Transverse colon (tissue), 4 donors: ENCODE data around the gene ASB1. TPM values are rescaled to one million over a fixed set of nuclear protein-coding genes. Genes with fewer than 3 reads are reported as not detected.
"Not testable (repeated sequence)": the region's sequence is repeated elsewhere in the genome, so short reads cannot be mapped to it uniquely, and the experiment has no call there.

ENCODE experiments used
- DNase-seq: peaks from one replicate; pipeline ENCODE4 v3.0.0-alpha.2; 2019
- H3K27ac ChIP-seq, 4 donors: fragments of 200-600 bp; sonication (generic); 2 replicates each; pipeline ENCODE4 v1.5.1; 2016 to 2018; ENCODE audit warnings: inconsistent platforms in 4 of 4
- H3K27me3 ChIP-seq: fragments of 200-600 bp; sonication (generic); 2 replicates; pipeline ENCODE4 v1.5.1; 2017; ENCODE audit warnings: inconsistent platforms
- H3K36me3 ChIP-seq, 4 donors: fragments of 200-600 bp; sonication (generic); 2 replicates each; pipeline ENCODE4 v1.5.1; 2017 to 2019; ENCODE audit warnings: inconsistent platforms in 4 of 4
- H3K4me1 ChIP-seq, 4 donors: fragments of 200-600 bp; sonication (generic); 2 replicates each; pipeline ENCODE4 v1.5.1; 2017 to 2020; ENCODE audit warnings: inconsistent platforms in 4 of 4
- H3K4me3 ChIP-seq, 4 donors: fragments of 200-600 bp; sonication (generic); 1 replicate in 1 of 4; 2 replicates in 3 of 4; pipeline versions ENCODE4 v1.5.1 to v1.6.1; 2017 to 2019; ENCODE audit warnings: inconsistent platforms in 4 of 4
- H3K9me3 ChIP-seq, 2 donors: fragments of 200-600 bp; sonication (generic); 2 replicates each; pipeline ENCODE4 v1.5.1; 2017 to 2019; ENCODE audit warnings: inconsistent platforms in 2 of 2
- EP300 ChIP-seq: sonication (generic); formaldehyde crosslinking; IDR thresholded peaks from one replicate; pipeline ENCODE4 v1.6.1; 2017; ENCODE audit warnings: antibody characterized with exemption, low read depth
- POLR2A ChIP-seq: fragments of 450-650 bp; IDR thresholded peaks from one replicate; pipeline ENCODE4 v1.6.1; 2016; ENCODE audit warnings: antibody characterized with exemption, mild to moderate bottlenecking, moderate library complexity
- POLR2AphosphoS5 ChIP-seq, 3 donors: sonication (generic); formaldehyde crosslinking; IDR thresholded peaks; one replicate each; pipeline ENCODE4 v1.6.1; 2016; ENCODE audit warnings: antibody characterized with exemption in 3 of 3
- WGBS, 2 donors: methylation state at CpG; one replicate each; pipeline ENCODE4 v1.1.5; 2018; ENCODE audit warnings: low coverage in 1 of 2; 5-methylcytosine and 5-hydroxymethylcytosine counted together
- in situ Hi-C, 4 donors: fragments of 200-750 bp; cut with MboI; loops; one replicate each; pipeline versions ENCODE4 v1.15.0 to v1.15.1; 2017; ENCODE audit warnings: low sequenced_read_pairs in 3 of 4, low pct_ligation_motif_present in 1 of 4, low pct_unique_long_range_greater_than_20kb in 1 of 4
- intact Hi-C: fragments of 100-400 bp; cut with DNase I; formaldehyde crosslinking; loops from one replicate; pipeline ENCODE4 v1.15.1; 2023; ENCODE audit warnings: low total_unique reads
- total RNA-seq, 4 donors: library from RNA; depleted of rRNA; stranded (reverse); fragments of >200 nt; gene quantifications; one replicate each; pipeline ENCODE4 v1.1.0, GENCODE V29; 2016
- TF ChIP-seq, protein P1 (sequence below), 5 experiments: fragments of 200-600 bp in 3 of 5; fragments of 450-650 bp in 2 of 5; sonication (generic) in 3 of 5; IDR thresholded peaks; 1 replicate in 2 of 5; 2 replicates in 3 of 5; pipeline ENCODE4 v1.5.1; 2016 to 2017; ENCODE audit warnings: antibody characterized with exemption in 5 of 5, inconsistent platforms in 3 of 5, mild to moderate bottlenecking in 2 of 5, moderate library complexity in 1 of 5

ASB1 gene
- total RNA-seq, 4 donors from 2014 or later, result 9.4 to 48.3 (median 17.2) TPM

- in situ Hi-C loops (no loop called here), intact Hi-C loops (no loop called here)
- Histone ChIP-seq H3K4me1 (peaks cover 0 to 8% (median 1%) of the 10 kb centered on the region in 4 donors), H3K27me3 (no peaks in the 10 kb centered on the region), H3K4me3 (no peak overlapping the region), H3K36me3 (peaks cover 0 to 26% (median 15%) of the 10 kb centered on the region in 4 donors), H3K9me3 (no peaks in the 10 kb centered on the region), H3K27ac (no peak overlapping the region)
- TF ChIP-seq, protein P1, sequence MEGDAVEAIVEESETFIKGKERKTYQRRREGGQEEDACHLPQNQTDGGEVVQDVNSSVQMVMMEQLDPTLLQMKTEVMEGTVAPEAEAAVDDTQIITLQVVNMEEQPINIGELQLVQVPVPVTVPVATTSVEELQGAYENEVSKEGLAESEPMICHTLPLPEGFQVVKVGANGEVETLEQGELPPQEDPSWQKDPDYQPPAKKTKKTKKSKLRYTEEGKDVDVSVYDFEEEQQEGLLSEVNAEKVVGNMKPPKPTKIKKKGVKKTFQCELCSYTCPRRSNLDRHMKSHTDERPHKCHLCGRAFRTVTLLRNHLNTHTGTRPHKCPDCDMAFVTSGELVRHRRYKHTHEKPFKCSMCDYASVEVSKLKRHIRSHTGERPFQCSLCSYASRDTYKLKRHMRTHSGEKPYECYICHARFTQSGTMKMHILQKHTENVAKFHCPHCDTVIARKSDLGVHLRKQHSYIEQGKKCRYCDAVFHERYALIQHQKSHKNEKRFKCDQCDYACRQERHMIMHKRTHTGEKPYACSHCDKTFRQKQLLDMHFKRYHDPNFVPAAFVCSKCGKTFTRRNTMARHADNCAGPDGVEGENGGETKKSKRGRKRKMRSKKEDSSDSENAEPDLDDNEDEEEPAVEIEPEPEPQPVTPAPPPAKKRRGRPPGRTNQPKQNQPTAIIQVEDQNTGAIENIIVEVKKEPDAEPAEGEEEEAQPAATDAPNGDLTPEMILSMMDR (IDR thresholded peaks at IDR 0.05), result no peak
- TF ChIP-seq POLR2A, result no peak
- no peak for TF ChIP-seq POLR2AphosphoS5 (IDR thresholded peaks at IDR 0.05)
- TF ChIP-seq EP300, result no peak
- 94 to 100% methylated on average over 3 to 11 of the region's 11 CpGs for WGBS, 2 donors
- no peak for DNase-seq
These were observed 14.0 kb downstream of the ASB1 start for GRCh38 chr2:238440767-238441166.

- DNase-seq, result no peak
- Histone ChIP-seq H3K27ac (no peak overlapping the region), H3K4me3 (no peak overlapping the region), H3K36me3 (peaks cover 0 to 26% (median 15%) of the 10 kb centered on the region in 4 donors), H3K27me3 (no peaks in the 10 kb centered on the region), H3K9me3 (no peaks in the 10 kb centered on the region), H3K4me1 (peaks cover 0 to 8% (median 1%) of the 10 kb centered on the region in 4 donors)
- intact Hi-C loops (no loop called here), in situ Hi-C loops (no loop called here)
- TF ChIP-seq POLR2A, result no peak
- no peak for TF ChIP-seq EP300
- TF ChIP-seq POLR2AphosphoS5 (IDR thresholded peaks at IDR 0.05), result no peak
- TF ChIP-seq, protein P1 (IDR thresholded peaks at IDR 0.05), result no peak
- 72 to 73% methylated on average over 8 to 17 of the region's 17 CpGs for WGBS, 2 donors
These were observed 14.8 kb downstream of the ASB1 start for GRCh38 chr2:238441262-238442114.

GRCh38 chr2:238442257-238442656 lies 15.5 kb downstream of the ASB1 start:
- WGBS, 2 donors, result 79 to 85% methylated on average over 3 to 6 of the region's 6 CpGs
- H3K4me1 ChIP-seq, H3K9me3 ChIP-seq, H3K4me3 ChIP-seq, in situ Hi-C loops, H3K27me3 ChIP-seq, DNase-seq, H3K27ac ChIP-seq, intact Hi-C loops: not testable (repeated sequence)
- H3K36me3 ChIP-seq, result peaks cover 0 to 32% (median 18%) of the 10 kb centered on the region in 4 donors

- H3K27ac ChIP-seq, result no peak overlapping the region
- peaks cover 0 to 3% (median 0%) of the 10 kb centered on the region in 4 donors for H3K4me1 ChIP-seq
- no peak overlapping the region for H3K4me3 ChIP-seq
- in situ Hi-C loops, result no loop called here
- WGBS, 2 donors, result 99% methylated on average over 13 of the region's 13 CpGs; no CpG with 5 or more reads in 1 of the 2 donors
- no peak for DNase-seq
- no peaks in the 10 kb centered on the region for H3K27me3 ChIP-seq
- TF ChIP-seq EP300 (no peak), POLR2AphosphoS5 (IDR thresholded peaks at IDR 0.05) (no peak)
- no peaks in the 10 kb centered on the region for H3K9me3 ChIP-seq
- intact Hi-C loops, result no loop called here
- H3K36me3 ChIP-seq, result peaks cover 0 to 43% (median 19%) of the 10 kb centered on the region in 4 donors
These were observed 17.5 kb downstream of the ASB1 start for GRCh38 chr2:238444242-238444641.

GRCh38 chr2:238445409-238446190 lies 18.9 kb downstream of the ASB1 start:
- TF ChIP-seq, protein P1 (IDR thresholded peaks at IDR 0.05), result no peak
- no peak for TF ChIP-seq POLR2AphosphoS5 (IDR thresholded peaks at IDR 0.05)
- no peak for TF ChIP-seq EP300
- no peak for TF ChIP-seq POLR2A
- H3K4me1 ChIP-seq, result peaks cover 0 to 3% (median 0%) of the 10 kb centered on the region in 4 donors
- in situ Hi-C loops, result no loop called here
- no peaks in the 10 kb centered on the region for H3K9me3 ChIP-seq
- intact Hi-C loops, result no loop called here
- no peak overlapping the region for H3K27ac ChIP-seq
- peaks cover 0 to 46% (median 17%) of the 10 kb centered on the region in 4 donors for H3K36me3 ChIP-seq
- H3K4me3 ChIP-seq, result no peak overlapping the region
- 92 to 93% methylated on average over 4 to 16 of the region's 17 CpGs for WGBS, 2 donors
- no peak for DNase-seq
- H3K27me3 ChIP-seq, result no peaks in the 10 kb centered on the region
